ENCODE results near the gene ASB2.

Gene ASB2

DNA sequence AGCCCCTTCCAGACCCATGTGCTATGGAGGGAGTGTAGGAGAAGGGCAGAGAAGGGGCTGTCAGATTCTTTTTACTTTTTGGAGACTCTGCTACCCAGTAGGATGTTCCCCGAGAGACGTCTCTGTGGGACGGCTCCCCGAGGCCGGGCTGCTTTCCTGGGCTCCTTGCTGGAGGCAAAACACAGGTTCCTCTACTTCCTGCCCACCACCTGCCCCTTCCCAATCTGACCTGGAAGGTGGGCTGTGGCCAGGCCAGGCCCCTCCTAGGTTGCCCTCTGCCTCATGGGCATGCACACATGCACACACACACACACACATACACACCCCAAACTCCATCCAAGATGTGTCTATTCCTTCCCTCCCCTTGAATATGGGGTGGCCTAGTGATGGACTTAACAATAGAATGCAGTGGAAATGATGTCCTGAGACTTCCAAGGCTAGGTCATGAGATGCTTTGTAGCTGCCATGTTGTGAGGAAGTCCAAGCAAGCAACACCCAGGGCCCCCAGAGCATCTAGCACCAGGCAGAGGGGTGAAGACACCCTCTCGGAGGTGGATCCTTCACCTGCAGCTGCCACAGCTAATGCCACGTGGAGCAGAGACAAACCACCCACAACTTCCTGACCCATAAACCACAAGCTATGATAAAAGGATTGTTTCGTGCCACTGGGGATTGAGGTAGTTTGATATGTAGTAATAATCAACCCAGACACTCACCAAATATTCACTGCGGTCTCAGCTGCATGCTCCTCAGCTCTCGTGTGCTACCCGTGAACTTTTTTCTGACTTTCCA lies 1.6 kb upstream of the ASB2 start:
- peak; percentile 88 for DNase-seq

DNA sequence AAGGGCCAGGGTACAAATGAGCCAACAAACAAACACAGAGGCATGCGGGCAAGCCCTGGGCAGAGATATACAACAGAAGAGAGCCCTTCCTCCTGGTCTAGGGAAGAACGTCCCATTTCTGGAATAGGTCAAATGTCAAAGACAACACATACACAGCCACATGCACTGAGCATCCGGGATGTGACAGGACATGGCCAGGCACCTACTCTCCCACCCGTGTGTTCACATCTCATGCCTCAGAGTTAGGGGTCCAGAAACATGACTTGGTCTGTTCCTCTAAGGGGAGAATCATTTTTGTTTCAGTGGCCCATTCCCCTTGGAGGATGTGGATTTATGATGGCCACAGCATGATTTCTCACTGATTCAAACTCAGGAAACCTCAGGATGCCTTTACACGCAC lies 801 bp upstream of the ASB2 start:
- DNase-seq: no peak

DNA sequence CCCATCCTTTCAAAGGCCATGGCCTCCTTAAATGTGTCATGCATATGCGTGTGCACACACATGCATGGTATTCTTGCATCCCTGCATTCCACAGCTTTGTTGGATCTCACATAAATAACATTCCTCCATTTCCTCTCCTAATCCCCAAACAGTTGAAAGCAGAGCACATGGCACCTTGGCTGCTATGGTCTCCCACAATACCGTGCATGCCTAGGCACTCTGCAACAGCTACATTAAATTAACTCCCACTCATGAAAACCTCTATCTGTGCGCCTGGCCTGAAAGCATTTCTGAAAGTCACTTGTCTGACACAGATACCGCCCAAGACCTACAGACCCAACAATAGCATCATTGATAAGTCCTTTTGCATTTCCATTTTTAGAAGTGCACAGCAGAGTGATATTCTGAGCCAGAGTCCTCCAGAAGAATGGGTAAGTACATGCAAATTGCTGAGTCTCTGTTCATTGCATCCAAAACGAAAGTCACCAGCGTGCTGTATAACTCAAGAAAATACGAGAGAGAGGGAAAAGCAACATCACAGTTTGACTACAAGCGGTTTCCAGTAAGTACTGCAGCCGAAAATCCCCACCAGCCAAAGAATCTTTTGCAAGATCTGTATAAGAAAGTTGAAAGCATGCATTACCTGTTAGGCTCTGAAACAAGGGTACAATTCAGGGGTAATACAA lies 436 bp downstream of the ASB2 start:
- DNase-seq: peak; percentile 57

DNA sequence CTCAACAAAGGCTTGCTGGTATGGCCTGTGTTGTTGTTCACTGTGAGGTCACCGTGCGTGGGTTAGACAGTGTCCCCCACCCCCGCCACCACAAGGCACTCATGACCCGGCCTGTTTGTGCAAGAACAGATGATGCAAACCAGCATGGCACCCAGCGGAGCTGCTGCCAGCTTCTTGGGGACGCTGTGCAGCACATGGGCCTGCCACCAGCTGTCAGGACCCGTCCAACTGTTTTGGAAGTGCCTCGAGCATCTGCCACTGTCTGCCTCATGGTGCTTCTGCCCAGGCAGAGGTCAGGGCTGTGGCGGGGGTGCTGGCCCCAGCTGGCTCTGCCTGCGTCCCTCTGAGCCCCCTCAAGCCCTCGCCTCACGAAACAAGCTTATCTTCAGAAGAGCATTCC lies 1.5 kb downstream of the ASB2 start:
- DNase-seq: no peak

DNA sequence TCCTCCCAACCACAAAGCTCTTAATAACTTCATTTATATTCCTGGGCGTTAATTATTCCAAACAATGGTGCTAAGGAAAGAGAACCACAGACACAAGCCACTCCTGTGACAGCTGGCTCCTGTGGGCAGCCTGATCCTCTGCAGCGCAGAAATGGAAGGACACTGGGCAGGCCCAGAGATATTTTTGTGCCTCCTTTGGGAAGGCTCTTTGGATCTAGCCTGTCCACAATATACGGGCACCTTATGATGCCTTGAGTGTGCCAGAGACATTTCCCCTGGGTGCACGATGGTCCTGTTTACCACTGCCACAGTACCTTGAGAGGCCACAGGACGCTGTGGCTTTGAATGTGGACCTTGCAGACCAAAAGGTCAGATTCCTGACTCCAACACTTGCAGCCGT lies 2.1 kb downstream of the ASB2 start:
- DNase-seq: no peak

DNA sequence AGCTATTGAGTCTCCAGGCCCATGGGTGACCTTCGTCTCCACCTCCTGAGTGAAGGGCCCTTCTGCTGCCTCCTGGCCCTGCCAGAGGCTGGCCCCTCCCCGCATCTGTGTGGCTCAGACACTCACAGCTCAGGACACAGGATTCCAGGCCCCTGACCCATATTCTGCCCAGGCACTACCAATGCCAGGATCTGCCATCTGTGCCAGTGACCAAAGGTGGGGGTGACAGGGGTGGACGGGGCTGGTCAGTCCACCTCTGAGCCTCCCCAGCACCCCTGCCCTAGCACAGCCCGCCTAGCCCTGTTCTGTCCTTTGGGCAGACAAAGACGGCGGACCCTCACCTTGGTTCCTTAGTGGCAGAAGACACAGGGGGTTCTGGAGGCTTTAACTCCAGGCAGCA lies 2.8 kb downstream of the ASB2 start:
- DNase-seq: no peak

DNA sequence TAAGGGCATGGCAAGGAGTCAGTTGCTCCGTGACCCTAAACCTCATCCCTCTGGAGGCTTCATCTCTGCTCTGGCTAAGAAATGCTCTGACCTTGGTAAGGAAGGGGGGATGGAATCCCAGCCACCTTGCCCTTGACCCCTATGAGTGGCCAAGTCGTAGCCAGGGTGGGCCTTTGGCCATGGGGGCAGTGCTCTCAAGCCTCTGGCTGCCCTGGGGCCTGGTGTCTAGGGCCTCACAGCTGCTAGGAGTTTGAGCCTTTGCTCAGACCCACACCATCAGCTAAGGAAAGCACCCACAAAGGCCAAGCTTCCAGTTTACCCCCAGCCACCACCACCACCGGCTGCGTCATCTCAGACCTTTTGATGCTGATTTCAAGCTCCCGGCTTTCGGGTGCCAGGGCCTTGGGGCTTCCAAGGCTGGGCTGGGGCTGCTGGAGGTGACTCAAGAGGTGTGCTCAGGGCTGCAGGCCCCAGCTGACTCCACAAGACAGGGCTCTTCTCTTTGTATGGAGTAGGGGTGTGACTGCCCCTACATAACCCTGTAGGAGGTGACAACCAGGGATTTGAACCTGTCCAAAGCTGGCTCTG lies 3.7 kb downstream of the ASB2 start:
- peak; percentile 63 for DNase-seq

DNA sequence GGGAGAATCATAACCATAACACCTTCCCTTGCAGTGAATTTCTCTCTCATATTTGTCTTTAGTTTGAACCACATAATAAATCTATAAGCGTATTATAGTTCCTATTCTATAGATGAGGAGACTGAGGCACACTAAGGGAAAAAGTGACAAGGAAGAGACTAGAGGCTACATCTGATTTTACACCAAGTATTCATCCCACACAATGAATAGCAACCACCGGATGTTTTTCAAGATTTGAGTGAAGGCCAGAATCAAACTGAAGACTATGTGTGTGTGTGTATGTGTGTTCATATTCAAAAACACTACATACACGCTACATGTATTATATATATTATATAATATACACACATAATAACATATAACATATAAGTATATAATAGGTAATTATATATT lies 4.7 kb downstream of the ASB2 start:
- no peak for DNase-seq

DNA sequence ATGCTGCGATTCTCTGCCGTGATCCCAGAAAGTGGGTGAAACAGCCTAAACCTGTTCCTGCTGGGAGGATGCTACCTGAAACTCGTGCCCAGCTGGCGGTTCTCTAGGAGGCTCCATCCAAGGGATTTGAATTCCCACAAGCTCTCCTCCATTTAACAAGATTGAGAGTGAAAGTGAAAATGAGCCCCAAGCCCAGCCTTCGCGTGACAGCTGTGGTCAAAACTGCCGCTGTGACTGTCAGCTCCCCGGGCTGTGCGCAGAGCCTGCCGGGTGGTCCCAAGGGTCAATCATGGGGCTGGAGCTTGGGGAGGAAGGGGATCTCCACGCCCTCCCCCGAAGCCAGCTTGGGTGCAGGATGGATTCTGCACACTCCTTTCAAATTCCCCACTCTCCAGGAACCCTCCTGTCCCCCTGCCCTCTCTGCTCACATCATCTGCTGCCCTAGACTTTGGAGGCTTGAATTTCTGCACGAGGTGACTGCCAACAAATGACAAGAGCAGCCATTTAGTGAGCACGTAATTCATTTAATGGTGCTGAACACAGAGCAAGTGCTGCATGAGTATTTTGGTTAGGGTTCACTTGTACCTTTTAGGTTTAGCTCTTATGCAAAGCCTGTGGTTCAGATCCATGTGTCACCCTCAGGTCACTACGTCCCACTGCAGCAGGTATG lies 5.3 kb downstream of the ASB2 start:
- DNase-seq: peak; percentile 74

DNA sequence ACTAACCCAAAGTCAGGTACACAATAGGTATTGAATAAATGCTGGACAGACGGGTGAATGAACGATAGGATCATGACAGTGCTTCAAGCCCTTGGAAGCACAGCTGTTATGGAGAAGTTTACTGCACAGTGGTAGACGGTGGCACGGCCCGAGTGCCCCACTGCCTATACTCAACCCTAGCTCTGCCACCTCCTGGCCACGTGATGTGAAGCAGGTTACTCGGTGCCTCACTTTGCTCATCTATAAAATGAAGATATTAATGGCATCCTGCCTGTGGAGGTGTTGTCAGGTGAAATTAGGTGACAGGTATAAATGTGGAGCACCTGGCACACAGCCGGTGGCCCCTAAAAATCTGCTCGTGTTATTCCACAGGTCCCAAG lies 5.8 kb downstream of the ASB2 start:
- DNase-seq: peak; percentile 73

DNA sequence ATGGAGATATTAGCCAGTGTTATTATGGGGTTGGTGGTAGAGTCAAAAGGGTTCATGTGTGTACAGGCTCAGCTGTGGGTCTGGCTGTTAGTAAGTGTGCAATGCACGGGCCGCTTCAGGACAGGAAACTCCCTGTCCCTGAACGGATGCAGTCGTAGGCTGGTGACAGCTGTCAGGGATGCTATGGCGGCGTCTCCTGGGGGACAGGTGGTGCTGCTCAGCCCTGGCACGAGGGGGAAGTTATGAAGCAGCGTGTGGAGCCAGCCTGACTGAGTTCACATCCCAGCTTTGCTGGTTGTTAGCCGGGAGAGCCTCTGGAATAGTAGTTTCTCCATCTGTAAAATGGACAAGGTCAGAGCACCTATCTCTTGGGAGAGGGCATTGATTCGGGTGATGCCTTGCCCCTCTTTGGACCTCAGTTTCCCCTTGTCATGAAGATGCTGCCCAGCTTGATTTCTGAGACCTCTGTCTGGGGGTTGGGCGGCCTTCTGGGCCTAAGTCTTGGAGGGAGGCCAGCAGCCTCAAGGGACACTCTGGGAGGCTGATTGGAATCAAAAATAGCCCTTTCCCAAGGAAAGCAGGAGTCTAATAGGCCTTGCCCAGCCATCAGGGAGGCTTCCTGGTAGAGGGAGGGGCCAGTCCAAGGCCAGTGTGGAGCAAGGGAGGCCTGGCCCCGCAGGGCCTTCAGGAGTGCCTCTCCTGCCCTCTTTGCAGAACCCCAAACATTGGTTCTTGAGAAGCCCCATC lies 7.1 kb downstream of the ASB2 start:
- no peak for DNase-seq

DNA sequence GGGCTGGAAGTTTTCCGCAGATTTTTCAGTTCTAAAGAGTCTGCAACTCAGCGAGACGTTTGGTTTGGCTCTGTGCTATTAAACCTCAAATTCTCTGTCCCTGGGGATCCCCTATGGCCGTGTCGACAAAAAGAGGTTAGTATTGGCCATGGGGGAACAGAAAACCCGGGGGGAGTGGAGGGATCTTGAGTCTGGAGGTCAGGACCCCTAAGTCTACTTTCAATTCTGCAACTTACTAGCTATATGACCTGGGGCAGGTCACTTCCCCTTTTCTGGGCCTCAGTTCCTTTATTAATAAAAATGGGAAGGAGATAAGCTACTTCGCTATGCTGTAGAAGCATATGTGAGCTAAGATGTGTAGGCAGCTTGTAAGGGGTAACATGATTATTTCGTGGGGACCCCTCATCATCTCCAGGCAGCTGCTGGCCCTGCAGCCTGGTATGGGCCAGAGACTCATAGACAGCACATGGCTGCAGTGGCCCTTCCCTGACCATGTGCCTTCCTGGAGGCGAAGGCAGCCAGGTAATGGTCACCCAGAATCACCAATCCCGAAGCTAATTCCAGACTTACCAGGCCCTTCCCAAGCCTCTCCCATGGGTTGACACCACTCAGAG lies 8.6 kb downstream of the ASB2 start:
- DNase-seq: no peak

DNA sequence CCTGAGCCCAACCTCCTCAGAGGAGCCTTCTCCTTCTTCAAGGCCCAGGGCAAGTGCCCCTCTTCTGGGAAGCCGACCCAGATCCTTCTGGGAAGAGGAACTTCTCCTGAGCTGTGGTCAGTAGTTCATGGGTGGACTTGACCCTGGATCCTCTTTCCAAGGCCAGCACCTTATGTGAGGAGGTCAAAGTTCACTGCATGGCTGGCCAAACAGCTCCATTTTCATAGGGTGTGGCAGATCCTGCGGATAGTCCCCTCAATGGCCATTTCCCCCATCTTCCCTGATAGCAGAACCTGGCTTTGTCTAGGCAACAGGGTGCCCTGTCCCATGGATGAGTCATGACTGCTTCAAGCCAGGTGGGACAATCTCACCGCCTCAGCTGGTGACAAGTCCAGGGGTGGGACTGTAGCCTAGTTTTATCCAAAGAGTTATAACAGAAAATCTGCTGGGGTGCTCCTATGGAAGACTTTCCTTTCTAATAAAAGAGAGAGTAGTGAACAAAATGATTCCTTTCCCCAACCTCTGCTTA lies 10.4 kb downstream of the ASB2 start:
- DNase-seq: no peak

DNA sequence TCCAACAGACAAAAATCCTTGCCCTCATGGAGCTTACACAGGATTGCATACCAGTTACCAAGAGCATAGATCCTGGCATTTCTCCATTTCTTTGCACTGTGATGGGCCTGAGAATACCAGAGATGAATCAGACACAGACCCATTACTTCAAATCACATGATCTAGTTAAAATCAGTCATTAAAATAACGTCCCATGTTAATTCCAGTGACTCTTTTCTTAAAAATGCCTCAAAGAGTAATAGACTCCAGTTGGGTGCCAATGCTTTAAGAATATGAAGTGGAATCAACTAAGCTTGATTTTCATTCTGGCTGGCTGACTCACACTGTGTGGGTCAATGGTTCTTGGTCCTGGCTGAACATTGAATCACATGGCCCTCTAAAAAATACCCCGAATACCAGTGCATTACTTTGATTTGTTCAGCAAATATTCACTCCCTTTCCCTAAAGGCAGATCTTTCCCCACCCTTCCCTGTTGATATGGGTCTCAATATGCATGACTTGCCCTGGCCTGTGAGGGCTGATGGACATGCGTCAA lies 11.0 kb downstream of the ASB2 start:
- DNase-seq: no peak

DNA sequence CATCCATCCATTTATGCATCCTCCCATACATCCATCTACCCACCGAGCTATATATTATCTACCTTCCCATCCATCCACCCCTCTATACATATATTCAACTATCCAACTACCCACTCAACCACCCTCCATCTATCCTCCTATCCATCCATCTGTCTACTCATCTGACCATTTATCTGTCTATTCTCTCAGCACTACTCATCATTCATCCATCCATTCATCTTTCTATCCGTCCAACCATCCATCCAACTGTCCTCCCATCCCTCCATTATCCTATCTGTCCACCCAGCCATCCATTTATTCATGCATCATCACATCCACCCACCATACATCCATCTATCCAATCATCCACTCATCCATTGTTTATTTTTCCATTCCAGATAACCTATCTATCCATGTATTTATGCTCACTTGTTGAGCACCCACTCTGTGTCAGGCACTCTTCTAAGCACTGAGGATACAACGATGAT lies 11.5 kb downstream of the ASB2 start:
- DNase-seq: no peak

DNA sequence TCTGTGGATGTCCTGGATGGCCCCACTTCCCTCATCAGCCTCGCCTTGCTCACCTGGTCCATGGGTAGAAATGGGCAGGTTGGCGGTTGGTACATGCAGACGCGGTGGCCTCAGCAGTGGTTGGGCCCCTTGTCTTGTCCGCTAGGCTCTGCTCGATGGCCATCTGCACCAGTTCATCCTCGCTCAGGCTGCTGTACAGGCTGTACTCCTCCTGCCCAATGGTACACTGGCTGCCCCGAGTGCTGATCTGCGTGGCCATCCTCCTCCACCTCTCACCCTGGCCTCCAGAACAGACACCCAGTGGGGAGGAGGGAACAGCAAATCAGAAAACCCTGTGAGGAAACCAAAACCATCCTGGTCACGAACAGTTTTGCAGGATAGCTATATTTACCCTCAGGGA lies 12.1 kb downstream of the ASB2 start:
- no peak for DNase-seq

DNA sequence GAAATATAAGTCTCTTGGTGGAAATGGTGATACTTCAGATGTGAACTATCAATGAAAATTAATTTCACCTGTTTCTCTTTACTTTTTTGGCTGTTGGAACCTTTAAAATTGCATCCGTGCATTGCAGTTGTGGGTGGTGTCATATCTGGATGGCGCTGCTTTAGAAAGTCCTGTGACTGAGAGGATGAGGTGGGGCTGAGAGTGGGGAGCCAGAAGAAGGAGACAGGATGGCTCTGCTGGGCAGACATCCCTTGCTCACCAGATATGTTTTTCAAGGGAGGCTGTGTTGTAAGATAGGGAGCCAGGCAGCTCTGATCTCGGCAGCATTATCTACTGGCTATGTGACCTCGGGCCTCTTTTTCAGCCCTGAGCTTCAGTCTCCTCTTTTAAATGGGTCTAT lies 12.7 kb downstream of the ASB2 start:
- no peak for DNase-seq

DNA sequence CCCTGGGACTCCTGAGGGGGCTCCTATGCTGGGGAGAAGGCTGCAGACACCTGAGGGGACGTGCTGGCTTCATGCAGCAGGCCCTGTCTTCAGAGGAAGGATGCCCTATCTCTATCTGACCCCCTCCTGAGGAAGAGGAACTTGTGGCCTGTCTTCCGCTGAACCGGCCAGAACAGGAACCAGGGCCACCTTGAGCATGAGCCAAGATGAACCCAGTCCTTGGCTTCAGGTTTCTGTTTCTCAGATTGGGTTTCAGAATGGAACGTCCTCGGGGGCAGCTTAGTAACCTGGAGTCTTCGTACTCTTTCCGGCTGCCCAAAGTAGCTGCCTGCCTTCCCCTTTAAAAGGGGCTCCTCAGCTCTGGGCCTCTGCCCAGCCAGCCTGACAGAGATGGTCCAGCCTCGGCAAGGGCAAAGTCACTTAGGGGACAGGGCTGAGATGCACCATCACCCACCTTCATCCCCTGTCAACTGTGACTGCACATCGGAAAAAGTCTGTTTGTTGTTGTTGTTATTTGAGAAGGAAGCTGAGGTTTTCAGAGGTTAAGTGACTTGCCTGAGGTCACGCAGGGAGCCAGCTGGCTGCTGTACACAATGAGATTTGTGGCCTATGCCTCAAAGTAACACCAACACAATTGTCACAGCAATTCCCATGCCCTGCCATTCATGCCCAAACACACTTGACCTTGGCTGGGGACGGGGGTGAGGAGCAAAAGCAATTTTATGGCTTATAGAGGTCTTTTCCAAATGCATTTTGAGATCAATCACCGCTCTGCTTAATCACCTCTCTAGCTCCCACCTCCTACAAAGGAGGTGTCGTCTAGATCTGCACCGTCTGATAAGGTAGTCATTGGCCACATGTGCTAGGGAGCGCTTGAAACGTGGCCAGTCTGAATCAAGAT lies 13.4 kb downstream of the ASB2 start:
- DNase-seq: peak; percentile 56

DNA sequence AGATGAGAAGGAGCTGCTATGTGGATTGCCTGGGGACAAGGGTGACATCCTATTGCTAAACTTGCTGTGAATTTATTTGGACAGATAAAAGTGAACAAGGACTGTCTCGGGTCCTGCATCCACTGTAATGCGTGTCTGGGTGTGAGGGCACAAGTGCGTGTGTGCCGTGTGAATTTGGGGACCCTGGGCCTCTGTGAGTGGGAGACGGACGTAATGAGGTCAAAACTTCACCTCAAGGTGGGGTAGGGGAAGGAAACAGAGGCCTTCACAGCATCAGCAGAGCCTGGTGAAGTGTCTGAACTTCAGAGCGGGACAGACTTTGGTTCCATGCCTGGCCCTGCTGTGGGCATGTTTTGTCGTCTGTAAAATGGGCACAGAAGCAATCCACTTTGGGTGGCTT lies 14.8 kb downstream of the ASB2 start:
- DNase-seq: no peak

DNA sequence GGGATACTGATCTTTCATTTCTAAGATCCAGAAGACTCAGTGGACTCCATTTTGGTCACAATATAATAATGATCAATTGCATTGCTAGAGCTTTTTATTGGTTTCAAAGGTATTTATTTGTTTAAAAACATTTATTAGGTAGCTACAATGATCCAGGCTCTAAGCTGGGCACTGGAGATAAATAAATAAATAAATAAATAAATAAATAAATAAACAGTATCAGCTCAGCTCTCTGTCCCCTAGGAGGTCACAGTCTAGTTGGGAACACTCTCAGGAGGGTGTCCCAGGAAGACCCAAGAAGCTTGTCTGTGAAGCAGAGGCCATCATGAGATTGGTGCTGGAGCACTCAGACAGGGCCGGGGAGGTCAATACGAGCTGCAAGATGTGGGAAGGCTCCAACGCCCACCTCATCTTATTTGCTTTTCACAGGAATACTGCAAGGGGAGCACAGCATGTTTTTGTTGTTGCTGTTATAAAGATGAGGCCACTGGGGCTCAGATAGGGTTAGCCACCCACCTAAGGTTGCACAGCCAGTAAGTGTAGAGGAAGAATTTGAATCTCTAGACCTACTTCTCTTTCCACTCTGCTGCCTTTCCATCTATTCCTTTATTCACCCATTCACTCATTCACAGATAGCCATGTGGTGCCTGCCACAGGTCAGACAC lies 15.5 kb downstream of the ASB2 start:
- DNase-seq: no peak

Measured in stimulated activated CD4-positive, alpha-beta T cell treated with anti-CD3 and anti-CD28 coated beads, Interleukin-1b, Interleukin-23, amount 100 ng/mL, for 48 hours (primary cell).